NCI-H82 (cell line): ENCODE measurements around the gene GSG1L2.
A peak's percentile ranks its signal among the peaks of the same experiment; 100 is the strongest.

Source experiments
- DNase-seq: peaks from one replicate; lab custom pipeline; 2025; lab: John Stamatoyannopoulos, UW

The GSG1L2 gene

GRCh38 chr17:9824797-9825338 is 3.0 kb upstream of the GSG1L2 start:
- no peak for DNase-seq

GRCh38 chr17:9824094-9824493 is 2.2 kb upstream of the GSG1L2 start:
- peak; percentile 22 for DNase-seq

DNA sequence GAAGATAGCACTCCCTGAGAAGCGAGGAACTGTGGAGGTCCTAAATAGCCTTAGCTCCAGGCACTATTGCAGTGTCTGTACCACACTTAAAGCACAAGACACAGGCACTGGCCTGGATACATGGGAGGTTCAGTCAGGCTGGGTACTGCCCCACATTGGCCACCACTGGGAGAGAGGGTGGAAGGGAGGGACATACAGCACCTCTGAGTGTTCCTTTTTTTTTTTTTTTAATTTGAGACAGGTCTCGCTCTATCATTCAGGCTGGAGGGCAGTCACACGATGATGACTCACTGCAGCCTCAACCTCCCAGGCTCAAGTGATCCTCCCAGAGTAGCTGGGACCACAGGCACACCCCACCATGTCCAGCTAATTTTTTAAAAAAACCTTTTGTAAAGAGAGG is 1.4 kb downstream of the GSG1L2 start:
- no peak for DNase-seq

DNA sequence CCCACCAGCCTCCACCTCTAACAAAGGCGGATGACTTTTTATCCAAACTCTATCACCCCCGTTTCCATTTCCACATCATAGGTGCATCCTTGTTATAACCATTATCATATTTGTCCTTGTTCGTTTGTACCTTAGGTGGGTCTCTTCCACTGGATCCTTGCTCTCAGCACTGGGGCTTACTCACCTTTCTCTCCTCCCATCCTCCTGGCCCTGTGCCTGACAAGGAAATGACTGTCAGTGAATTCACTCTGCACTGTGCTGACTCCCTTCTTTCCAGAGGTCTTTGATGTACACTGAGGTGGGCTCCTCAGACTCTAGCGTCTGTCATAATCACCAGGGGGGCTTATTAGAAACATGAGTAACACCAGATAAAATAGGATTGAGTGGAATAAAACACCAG is 3.1 kb downstream of the GSG1L2 start:
- no peak for DNase-seq

GRCh38 chr17:9817086-9817485 is 4.8 kb downstream of the GSG1L2 start:
- DNase-seq = peak; percentile 67

GRCh38 chr17:9816472-9816871 is 5.4 kb downstream of the GSG1L2 start:
- DNase-seq = no peak

DNA sequence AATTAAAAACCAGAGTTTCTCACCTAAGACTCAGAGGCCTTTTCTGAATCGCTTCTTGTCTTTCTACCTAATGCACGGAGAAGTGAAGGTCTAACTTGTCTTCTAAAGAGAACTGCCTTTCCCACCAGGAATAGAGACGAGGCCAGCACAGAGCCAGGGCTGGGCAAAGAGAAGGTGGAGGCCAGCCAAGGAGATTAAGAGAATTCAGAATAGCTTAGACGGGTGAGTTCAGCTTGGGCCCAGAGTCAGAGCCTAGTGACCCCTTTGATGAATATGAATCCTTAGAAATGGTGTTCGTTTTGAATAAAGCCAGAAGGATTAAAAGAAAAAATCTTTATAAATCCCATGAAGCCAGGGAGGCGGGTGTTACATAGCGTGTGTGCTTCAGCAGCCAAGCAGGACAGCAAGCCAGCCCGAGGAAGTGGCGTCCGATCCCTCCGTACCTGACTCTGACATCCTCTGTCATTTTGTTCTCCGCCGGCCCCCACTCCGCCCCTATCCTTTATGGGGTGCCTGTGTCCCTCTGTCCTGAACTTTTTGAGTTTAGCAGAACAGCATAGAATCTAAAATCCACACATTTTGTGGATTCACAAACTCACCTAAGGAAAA is 7.4 kb downstream of the GSG1L2 start:
- DNase-seq = no peak

GRCh38 chr17:9813166-9813565 is 8.7 kb downstream of the GSG1L2 start:
- no peak for DNase-seq

DNA sequence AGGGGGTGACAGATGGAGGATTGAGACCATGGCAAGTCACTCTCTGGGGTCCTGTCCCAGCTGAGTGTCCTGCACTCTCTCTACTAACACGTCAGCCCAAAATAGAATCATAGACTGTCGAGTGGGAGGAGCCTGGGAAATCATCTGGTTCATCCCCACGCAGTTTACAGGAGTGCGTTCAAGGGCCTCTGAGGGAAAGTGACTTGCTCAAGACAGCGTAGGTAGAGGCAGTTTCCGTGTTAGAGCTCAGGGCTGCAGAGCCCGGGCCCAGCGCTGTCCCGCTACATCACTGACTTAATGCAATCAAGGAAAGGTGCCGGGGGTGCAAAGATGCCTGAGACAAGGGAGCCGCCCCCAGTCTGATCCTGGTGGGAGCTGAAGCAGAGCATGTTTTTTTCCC is 10.3 kb downstream of the GSG1L2 start:
- DNase-seq = no peak

DNA sequence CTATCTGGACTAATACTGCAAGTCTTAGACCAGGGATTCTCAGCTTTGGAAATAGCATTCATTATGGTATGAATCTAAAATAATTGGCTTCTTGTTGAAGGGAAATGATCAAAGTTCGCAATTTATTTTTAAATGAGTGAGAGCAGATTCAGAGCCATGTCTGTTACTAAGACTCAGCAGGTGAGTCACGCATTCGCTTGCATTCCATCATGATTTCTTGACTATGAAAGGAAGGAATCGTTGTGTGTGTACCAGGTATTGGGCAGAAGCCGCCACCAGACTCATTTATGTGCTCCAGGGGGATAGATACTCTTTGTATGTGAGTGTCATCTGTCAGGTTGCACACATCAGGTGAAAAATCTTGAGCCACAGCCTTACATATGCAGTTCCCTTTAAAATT is 10.8 kb downstream of the GSG1L2 start:
- DNase-seq = no peak

DNA sequence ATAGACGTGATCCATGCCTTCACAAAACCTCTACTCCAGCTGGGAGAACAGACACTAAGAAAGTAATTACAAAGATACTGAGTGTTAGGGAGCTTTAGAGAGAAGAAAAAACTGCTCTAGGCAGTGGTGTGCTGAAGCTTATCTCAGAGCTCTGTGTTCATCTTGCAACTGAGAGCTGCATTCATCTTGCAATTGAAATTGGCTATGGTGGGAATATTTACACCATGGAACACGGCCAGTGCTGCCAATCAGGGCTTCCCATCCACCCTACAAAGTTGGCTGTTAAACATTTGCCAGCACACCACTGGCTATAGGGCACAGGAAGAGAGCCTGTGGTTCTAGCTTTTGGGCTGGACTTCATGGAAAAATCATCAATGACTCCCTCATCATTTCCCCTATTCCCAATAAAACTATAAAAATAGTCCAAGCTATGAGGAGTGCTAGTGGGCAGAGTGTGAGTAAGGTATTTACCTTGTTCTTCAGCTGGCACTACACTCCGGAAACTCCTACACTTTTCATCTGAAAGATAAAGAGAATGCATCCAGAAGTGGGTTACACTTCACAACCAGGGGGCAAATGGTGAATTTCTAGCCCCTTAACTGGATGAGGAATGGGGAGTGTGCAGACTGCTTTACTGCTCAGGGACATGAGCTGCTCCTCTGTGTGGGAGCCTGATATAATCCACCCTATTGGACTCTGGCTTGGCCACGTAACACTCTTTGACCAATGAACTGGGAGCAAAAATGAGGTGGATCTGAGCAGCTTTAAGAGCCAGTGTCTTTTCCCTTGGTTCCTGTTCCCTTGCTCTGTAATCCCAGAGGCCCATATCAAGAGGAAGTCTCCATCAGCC is 11.6 kb downstream of the GSG1L2 start:
- DNase-seq = no peak

- DNase-seq = no peak
Observed at GRCh38 chr17:9809409-9809808, 12.5 kb downstream of the GSG1L2 start.

DNA sequence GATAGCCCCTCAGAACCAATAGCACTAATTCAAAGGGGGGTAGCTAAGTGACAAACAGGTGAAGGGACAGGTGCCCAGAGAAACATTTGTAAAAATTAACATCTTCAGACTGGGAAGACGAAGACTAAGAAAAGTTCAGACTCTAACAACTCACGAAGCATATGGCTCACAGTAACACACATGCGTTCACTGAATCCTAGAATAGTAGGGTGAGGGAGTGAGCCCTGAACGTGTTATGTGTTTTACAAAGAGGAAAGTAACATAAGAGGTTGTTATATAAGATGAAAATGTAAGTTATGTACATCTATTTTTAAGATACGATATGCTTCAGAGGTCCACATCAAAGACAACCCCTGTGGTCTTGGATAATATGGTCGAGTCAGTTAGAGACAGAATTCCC is 15.2 kb downstream of the GSG1L2 start:
- no peak for DNase-seq

- DNase-seq = no peak
Observed at GRCh38 chr17:9805769-9806168, 16.1 kb downstream of the GSG1L2 start.

DNA sequence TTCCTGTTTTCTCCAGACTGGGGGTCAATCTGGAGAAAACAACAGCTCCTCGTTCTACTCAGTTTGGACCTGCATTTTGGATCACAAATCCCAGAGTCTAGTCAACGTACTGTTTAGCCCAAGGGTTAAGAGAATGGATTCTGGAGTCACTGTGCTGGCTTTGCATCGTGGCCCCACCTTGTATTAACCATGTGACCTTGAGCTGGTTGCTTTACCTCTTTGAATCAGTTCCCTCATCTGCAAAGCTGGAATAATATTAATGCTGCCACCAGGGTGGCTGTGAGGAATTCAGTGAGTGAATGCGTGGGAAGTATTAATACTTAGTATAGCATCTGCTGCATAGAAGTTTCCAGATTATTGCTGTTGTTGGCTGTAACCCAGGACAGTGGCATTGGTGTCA is 19.2 kb downstream of the GSG1L2 start:
- DNase-seq = no peak

GRCh38 chr17:9802294-9802693 is 19.6 kb downstream of the GSG1L2 start:
- DNase-seq = no peak

- no peak for DNase-seq
Observed at GRCh38 chr17:9801505-9801904, 20.4 kb downstream of the GSG1L2 start.

- no peak for DNase-seq
Observed at GRCh38 chr17:9798724-9799123, 23.2 kb downstream of the GSG1L2 start.

DNA sequence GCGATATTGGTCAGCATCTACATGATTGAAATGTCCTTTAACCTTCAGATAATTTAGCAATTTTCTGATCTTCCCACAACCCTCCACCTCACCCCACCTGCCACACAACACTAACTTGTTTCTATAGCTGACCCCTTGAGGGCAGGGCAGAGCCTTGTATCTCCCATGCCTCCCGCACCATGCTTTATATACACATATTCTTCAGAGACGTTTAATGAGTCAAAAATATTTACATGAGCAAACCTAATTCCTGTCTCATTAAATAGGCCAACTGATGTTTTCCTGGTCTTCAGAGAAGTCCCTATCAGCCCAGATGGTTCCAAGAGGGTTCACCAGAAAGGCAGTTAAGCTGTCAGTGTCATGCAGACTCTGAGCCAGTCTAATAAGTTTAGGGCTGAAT is 23.9 kb downstream of the GSG1L2 start:
- DNase-seq = no peak

GRCh38 chr17:9792181-9792840 is 29.6 kb downstream of the GSG1L2 start:
- DNase-seq = no peak

DNA sequence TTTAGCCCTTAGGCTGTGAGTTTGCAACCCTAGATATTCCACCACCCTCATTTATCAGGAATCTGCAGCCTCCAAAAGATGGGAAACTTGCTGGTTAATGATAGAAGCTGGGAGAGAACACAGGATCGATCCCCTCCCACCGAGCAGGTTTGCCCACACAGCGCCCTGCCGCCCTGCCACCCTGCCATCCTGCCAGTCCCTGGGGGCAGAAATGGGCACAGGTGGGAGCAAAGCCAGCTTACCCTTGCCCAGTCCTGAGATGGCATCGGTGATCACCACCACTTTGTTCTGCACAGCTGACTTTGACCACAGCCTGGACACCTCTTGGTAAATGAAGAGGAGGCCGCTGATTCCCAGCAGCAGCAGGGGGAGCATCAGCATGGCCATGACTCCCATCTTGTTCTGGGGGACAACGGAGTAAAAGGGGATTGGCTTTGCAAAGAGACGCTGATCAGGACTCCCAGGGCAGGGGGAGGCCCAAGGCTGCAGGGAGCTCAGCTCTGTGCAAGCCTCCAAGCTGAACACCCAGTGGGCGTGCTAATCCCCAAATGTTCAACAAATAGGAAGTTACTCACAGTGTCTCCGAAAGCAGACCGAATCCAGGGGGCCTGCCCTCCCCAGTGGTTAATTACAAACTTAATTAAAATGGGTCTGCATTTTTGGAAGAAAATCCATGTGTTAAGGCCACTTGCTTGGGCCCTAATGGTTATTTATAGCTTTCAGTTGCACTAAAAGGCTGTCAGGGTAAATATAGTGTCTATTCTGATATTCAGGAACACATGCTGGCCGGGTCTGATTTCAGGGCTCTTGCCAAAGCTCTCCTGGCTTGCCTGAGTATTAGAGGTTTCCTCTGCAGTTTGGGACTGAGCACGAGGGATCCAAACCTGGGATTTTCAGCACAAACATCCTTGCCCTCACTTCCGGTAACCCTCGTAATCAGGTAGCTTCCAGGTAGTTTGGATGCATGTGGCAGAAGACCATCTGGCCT is 30.7 kb downstream of the GSG1L2 start, which contains the start of gene DHRS7C:
DHRS7C (minus strand) TSS at position 704 of the 988 bp plus-strand sequence; CDS start at position 396, 308 bp downstream.
- DNase-seq = peak; percentile 34

- DNase-seq = no peak
Observed at GRCh38 chr17:9790316-9790715, 31.6 kb downstream of the GSG1L2 start.
